K562 (cell line): ENCODE measurements around the gene AHI1. TPM values are rescaled to one million over a fixed set of nuclear protein-coding genes. Genes with fewer than 3 reads are reported as not detected.

Experiments used
- DPF2 ChIP-seq: fragments of 450-650 bp; IDR thresholded peaks from 2 replicates; pipeline ENCODE4 v1.6.1; 2016
- NELFE ChIP-seq: IDR thresholded peaks from 2 replicates; pipeline ENCODE4 v1.6.1; 2011; ENCODE audit warnings: mild to moderate bottlenecking; ENCODE audit not compliant: insufficient read depth, insufficient read length
- PRDM10 ChIP-seq: fragments of 450-650 bp; IDR thresholded peaks from 2 replicates; pipeline ENCODE4 v1.6.1; 2018; ENCODE audit not compliant: partially characterized antibody
- SREBF1 ChIP-seq: fragments of 150-350 bp; IDR thresholded peaks from 2 replicates; pipeline ENCODE4 v1.6.1; 2014; ENCODE audit warnings: antibody characterized with exemption, low read depth, low read length, borderline replicate concordance
- TBL1XR1 ChIP-seq, 2 experiments: IDR thresholded peaks; 2 replicates each; pipeline ENCODE4 v1.6.1; 2012; ENCODE audit warnings: improper control_type of control experiment in 2 of 2, low read length in 2 of 2, mild to moderate bottlenecking in 1 of 2
- TCF3 ChIP-seq: sonication (generic); formaldehyde crosslinking; IDR thresholded peaks from 2 replicates; pipeline ENCODE4 v1.4.0; 2020; ENCODE audit warnings: mild to moderate bottlenecking, missing genetic modification reagents
- USF2 ChIP-seq: sonication (generic); formaldehyde crosslinking; IDR thresholded peaks from 2 replicates; pipeline ENCODE4 v1.5.0; 2020; ENCODE audit warnings: missing genetic modification reagents
- ZBTB11 ChIP-seq, 3 experiments: fragments of 200-800 bp in 1 of 3; fragments of 250-450 bp in 1 of 3; fragments of 450-650 bp in 1 of 3; sonication (Bioruptor Pico) in 1 of 3; sonication (Bioruptor generic) in 1 of 3; formaldehyde crosslinking in 1 of 3; IDR thresholded peaks; 2 replicates each; pipeline versions ENCODE4 v1.6.1 to v1.8.0; 2016 to 2022; ENCODE audit warnings: mild to moderate bottlenecking in 2 of 3, missing genetic modification characterization in 2 of 3, missing compliant biosample characterization in 1 of 3, moderate library complexity in 1 of 3
- ZNF280B ChIP-seq: fragments of 250-450 bp; sonication (Bioruptor Pico); IDR thresholded peaks from 2 replicates; pipeline ENCODE4 v1.5.1; 2021; ENCODE audit warnings: mild to moderate bottlenecking
- ZNF436 ChIP-seq: fragments of 250-450, 450-650 bp; sonication (Bioruptor Pico); formaldehyde crosslinking; IDR thresholded peaks from 2 replicates; pipeline ENCODE4 v1.7.0; 2020; ENCODE audit warnings: mild to moderate bottlenecking
- polyA plus RNA-seq, 8 experiments: library from polyadenylated mRNA; depleted of rRNA in 4 of 8; stranded (reverse) in 5 of 8; unstranded in 3 of 8; fragments of >200 nt; fragmentation: Nextera tagmentation in 2 of 8; fragmentation: Illumina TruSeq in 1 of 8; extraction: Ambion mirVana in 2 of 8; extraction: Trizol in 1 of 8; gene quantifications; 2 replicates each; pipeline versions ENCODE4 v1.2.1 to v1.2.3, GENCODE V29; 2011 to 2014; ENCODE audit warnings: inconsistent platforms in 1 of 8, missing spikeins in 1 of 8
- total RNA-seq, 7 experiments: library from RNA; depleted of rRNA in 6 of 7; stranded (reverse); fragments of >200 nt in 6 of 7; fragmentation: Illumina TruSeq in 2 of 7; extraction: Trizol in 2 of 7; gene quantifications; 2 replicates each; pipeline versions ENCODE4 v1.2.1 to v1.2.3, GENCODE V29; 2011 to 2021; ENCODE audit warnings: low replicate concordance in 1 of 7

Gene AHI1
- total and polyA plus RNA-seq, 9 of the 15 experiments (the other 6 are each of a cell fraction or from before 2014, with no cell fraction given) = 24.7 to 54.9 (median 32.2) TPM

GRCh38 chr6:135325624-135326424 is 171.7 kb downstream of the AHI1 start (continued):
- TF ChIP-seq PRDM10 (peak; percentile 96), DPF2 (peak; percentile 84), ZNF280B (CRISPR knock-in tag) (no peak), SREBF1 (no peak), NELFE (no peak), ZNF436 (CRISPR knock-in tag) (no peak), TCF3 (CRISPR knock-in tag) (peak; percentile 93), ZBTB11 (CRISPR knock-in tag; IDR thresholded peaks at IDR 0.05) (peak in 1 of 3 experiments; percentile 69; a peak in 2 of 6 replicates), USF2 (CRISPR knock-in tag) (no peak), TBL1XR1 (IDR thresholded peaks at IDR 0.05; ENCODE audit: low read length in 2 of 2) (peak; percentile 78 to 81; a peak in 2 of 4 replicates)
